Measurements from ENCODE around the gene TPM4.
"Not testable (repeated sequence)": the region's sequence is repeated elsewhere in the genome, so short reads cannot be mapped to it uniquely, and the experiment has no call there.

The TPM4 gene

GRCh38 chr19:16076154-16076957 is at the start of gene TPM4:
Gene TPM4 (plus strand): TSS chr19:16076495. CDS start chr19:16076566, 71 bp downstream.
- peak; percentile 98 for DNase-seq (ENCODE audit: low read depth, low spot score)
- H3K4me3 ChIP-seq (ENCODE audit: low read depth, low read length) = peak within 1 kb of the TSS; percentile 94
- no peak for TF ChIP-seq CTCF (IDR thresholded peaks at IDR 0.05; ENCODE audit: low read depth, low read length)
- in situ Hi-C loops (cut with HindIII; ENCODE audit: low sequenced_read_pairs) = no loop called here

- no peak for TF ChIP-seq CTCF (IDR thresholded peaks at IDR 0.05; ENCODE audit: low read depth, low read length)
- in situ Hi-C loops (cut with HindIII; ENCODE audit: low sequenced_read_pairs) = no loop called here
- H3K4me3 ChIP-seq (ENCODE audit: low read depth, low read length) = no peak overlapping the region
- DNase-seq (ENCODE audit: low read depth, low spot score) = no peak
Observed at GRCh38 chr19:16026756-16027155, 49.5 kb upstream of the TPM4 start.

GRCh38 chr19:16027528-16027927 is 48.8 kb upstream of the TPM4 start:
- no peak for DNase-seq (ENCODE audit: low read depth, low spot score)
- no peak overlapping the region for H3K4me3 ChIP-seq (ENCODE audit: low read depth, low read length)
- TF ChIP-seq CTCF (IDR thresholded peaks at IDR 0.05; ENCODE audit: low read depth, low read length) = no peak
- in situ Hi-C loops (cut with HindIII; ENCODE audit: low sequenced_read_pairs) = no loop called here

GRCh38 chr19:16030155-16030554 is 46.1 kb upstream of the TPM4 start:
- in situ Hi-C loops (cut with HindIII; ENCODE audit: low sequenced_read_pairs); H3K4me3 ChIP-seq (ENCODE audit: low read depth, low read length); DNase-seq (ENCODE audit: low read depth, low spot score): not testable (repeated sequence)

GRCh38 chr19:16030964-16031871 is 45.1 kb upstream of the TPM4 start:
- DNase-seq (ENCODE audit: low read depth, low spot score) = no peak
- in situ Hi-C loops (cut with HindIII; ENCODE audit: low sequenced_read_pairs) = no loop called here
- no peak for TF ChIP-seq CTCF (IDR thresholded peaks at IDR 0.05; ENCODE audit: low read depth, low read length)
- no peak overlapping the region for H3K4me3 ChIP-seq (ENCODE audit: low read depth, low read length)

GRCh38 chr19:16031872-16032200 is 44.5 kb upstream of the TPM4 start:
- no peak for TF ChIP-seq CTCF (IDR thresholded peaks at IDR 0.05; ENCODE audit: low read depth, low read length)
- no peak for DNase-seq (ENCODE audit: low read depth, low spot score)
- in situ Hi-C loops (cut with HindIII; ENCODE audit: low sequenced_read_pairs) = no loop called here
- H3K4me3 ChIP-seq (ENCODE audit: low read depth, low read length) = no peak overlapping the region

All from astrocyte of the spinal cord (primary cell).